IMR-90 (cell line): Measurements from ENCODE around the gene PRKN. TPM values are rescaled to one million over a fixed set of nuclear protein-coding genes. Genes with fewer than 3 reads are reported as not detected.

Experiments used
- ATAC-seq: fragments of 200-7000 bp; cut with Tn5 transposase; 2 replicates; pipeline ENCODE4 v1.9.1; 2020; ENCODE audit warnings: low read depth, mild to moderate bottlenecking, moderate library complexity
- BruUV-seq: library from RNA; stranded (reverse); fragments of 400-500 nt; replicated peaks from 2 replicates; lab custom pipeline; 2021; lab: Mats Ljungman, UMichigan
- CTCF ChIA-PET: fragments of 300-600 bp; formaldehyde crosslinking; extraction: SDS; loops from one replicate; lab custom pipeline; 2021; ENCODE audit warnings: antibody characterized with exemption; lab: Yijun Ruan, JAX
- POLR2A ChIA-PET: fragments of 300-600 bp; sonication (Branson Sonifier 250); formaldehyde crosslinking; loops from one replicate; lab custom pipeline; 2022; ENCODE audit warnings: antibody characterized with exemption; ENCODE audit not compliant: unreplicated experiment; lab: Charles Lee
- DNase-seq: peaks from one replicate; pipeline ENCODE4 v3.0.0; 2013
- H2AFZ ChIP-seq: replicated peaks from 2 replicates; pipeline ENCODE3; 2013; ENCODE audit warnings: low read length, mild to moderate bottlenecking; ENCODE audit not compliant: poor library complexity
- H2AK5ac ChIP-seq: 2 replicates; pipeline ENCODE4 v1.6.1; 2013; ENCODE audit warnings: low read depth, low read length, inconsistent platforms
- H2AK9ac ChIP-seq: replicated peaks from 2 replicates; pipeline ENCODE3; 2013; ENCODE audit warnings: mild to moderate bottlenecking, low read depth, low read length, moderate library complexity; ENCODE audit not compliant: poor library complexity
- H2BK120ac ChIP-seq: 2 replicates; pipeline ENCODE4 v1.6.1; 2013; ENCODE audit warnings: low read depth, low read length, inconsistent platforms
- H2BK15ac ChIP-seq: 3 replicates; pipeline ENCODE4 v1.6.1; 2013; ENCODE audit warnings: low read depth, low read length, inconsistent platforms
- H2BK20ac ChIP-seq: 2 replicates; pipeline ENCODE4 v1.6.1; 2013; ENCODE audit warnings: low read depth, mild to moderate bottlenecking, inconsistent platforms, low read length, moderate library complexity
- H2BK5ac ChIP-seq: 2 replicates; pipeline ENCODE4 v1.6.1; 2013; ENCODE audit warnings: mild to moderate bottlenecking, low read depth, low read length, inconsistent platforms; ENCODE audit not compliant: poor library complexity, severe bottlenecking
- H3K14ac ChIP-seq: replicated peaks from 2 replicates; pipeline ENCODE4 v1.6.1; 2013; ENCODE audit warnings: low read depth, low read length, inconsistent platforms
- H3K18ac ChIP-seq: 2 replicates; pipeline ENCODE4 v1.6.1; 2013; ENCODE audit warnings: low read depth, low read length, control low read depth
- H3K23ac ChIP-seq: 2 replicates; pipeline ENCODE4 v1.6.1; 2013; ENCODE audit warnings: low read depth, low read length, inconsistent platforms
- H3K27ac ChIP-seq: 2 replicates; pipeline ENCODE4 v1.5.1; 2013; ENCODE audit warnings: mild to moderate bottlenecking, control low read depth, low read length; ENCODE audit not compliant: insufficient read depth
- H3K27me3 ChIP-seq: 2 replicates; pipeline ENCODE4 v1.6.1; 2013; ENCODE audit warnings: low read length; ENCODE audit not compliant: control insufficient read depth, insufficient read depth
- H3K36me3 ChIP-seq: 2 replicates; pipeline ENCODE4 v1.6.1; 2013; ENCODE audit warnings: low read length, mixed read lengths; ENCODE audit not compliant: control insufficient read depth, insufficient read depth
- H3K4ac ChIP-seq: 2 replicates; pipeline ENCODE4 v1.6.1; 2013; ENCODE audit warnings: low read depth, low read length, inconsistent platforms
- H3K4me1 ChIP-seq: 2 replicates; pipeline ENCODE4 v1.6.1; 2013; ENCODE audit warnings: low read length, mixed read lengths; ENCODE audit not compliant: control insufficient read depth, insufficient read depth
- H3K4me2 ChIP-seq: 2 replicates; pipeline ENCODE4 v1.6.1; 2013; ENCODE audit warnings: low read depth, mild to moderate bottlenecking, control low read depth, low read length, moderate library complexity
- H3K4me3 ChIP-seq: 2 replicates; pipeline ENCODE4 v1.5.1; 2013; ENCODE audit warnings: low read depth, mild to moderate bottlenecking, control low read depth, low read length, moderate library complexity; ENCODE audit not compliant: insufficient read depth
- H3K56ac ChIP-seq: 2 replicates; pipeline ENCODE4 v1.6.1; 2013; ENCODE audit warnings: low read length, inconsistent platforms; ENCODE audit not compliant: insufficient read depth; ENCODE audit errors: extremely low read depth
- H3K79me1 ChIP-seq, 2 experiments: 2 replicates each; pipeline ENCODE4 v1.6.1; 2013; ENCODE audit warnings: low read length in 2 of 2, inconsistent platforms in 1 of 2, low read depth in 1 of 2
- H3K9ac ChIP-seq: 2 replicates; pipeline ENCODE4 v1.6.1; 2013; ENCODE audit warnings: low read depth, low read length, control low read depth
- H3K9me1 ChIP-seq: 2 replicates; pipeline ENCODE4 v1.6.1; 2013; ENCODE audit warnings: low read length, inconsistent platforms; ENCODE audit not compliant: insufficient read depth
- H3K9me3 ChIP-seq: 2 replicates; pipeline ENCODE4 v1.6.1; 2013; ENCODE audit warnings: low read length; ENCODE audit not compliant: control insufficient read depth, insufficient read depth
- H4K20me1 ChIP-seq: 2 replicates; pipeline ENCODE4 v1.6.1; 2013; ENCODE audit warnings: low read length, inconsistent platforms; ENCODE audit not compliant: insufficient read depth
- H4K5ac ChIP-seq: 2 replicates; pipeline ENCODE4 v1.6.1; 2013; ENCODE audit warnings: mild to moderate bottlenecking, low read depth, low read length, control low read depth
- H4K8ac ChIP-seq, 2 experiments: 2 replicates each; pipeline ENCODE4 v1.6.1; 2013; ENCODE audit warnings: low read depth in 2 of 2, low read length in 2 of 2, control low read depth in 1 of 2, inconsistent platforms in 1 of 2
- H4K91ac ChIP-seq: 2 replicates; pipeline ENCODE4 v1.6.1; 2013; ENCODE audit warnings: low read depth, low read length, inconsistent platforms; ENCODE audit not compliant: insufficient read depth
- CHD1 ChIP-seq: IDR thresholded peaks from 2 replicates; pipeline ENCODE4 v1.6.1; 2012; ENCODE audit warnings: low read depth, low read length, improper control_type of control experiment
- MAZ ChIP-seq: IDR thresholded peaks from 2 replicates; pipeline ENCODE4 v1.6.1; 2012; ENCODE audit warnings: low read depth, mild to moderate bottlenecking, low read length, improper control_type of control experiment, moderate library complexity, borderline replicate concordance
- MXI1 ChIP-seq: IDR thresholded peaks from 2 replicates; pipeline ENCODE4 v1.6.1; 2012; ENCODE audit warnings: low read depth, mild to moderate bottlenecking, low read length, moderate library complexity, borderline replicate concordance
- RAD21 ChIP-seq: IDR thresholded peaks from 2 replicates; pipeline ENCODE4 v1.6.1; 2012; ENCODE audit warnings: low read length, improper control_type of control experiment
- WGBS, 2 experiments: methylation state at CpG; one replicate each; pipeline versions ENCODE4 v1.1.5 to v1.1.7; 2013; ENCODE audit warnings: missing lambda C conversion rate in 2 of 2; ENCODE audit not compliant: insufficient read length in 1 of 2; ENCODE audit errors: extremely low coverage in 2 of 2; 5-methylcytosine and 5-hydroxymethylcytosine counted together
- dilution Hi-C: fragments of 300-500 bp; cut with HindIII; formaldehyde crosslinking; loops from one replicate; pipeline ENCODE4 v1.14.3; 2018; ENCODE audit warnings: low sequenced_read_pairs; ENCODE audit not compliant: unreplicated experiment
- in situ Hi-C: fragments of 300-500 bp; cut with MboI; formaldehyde crosslinking; loops from 3 replicates; pipeline ENCODE4 v1.14.3; 2019; ENCODE audit warnings: low sequenced_read_pairs, inconsistent platforms, mixed read lengths
- intact Hi-C: fragments of 100-400 bp; cut with micrococcal nuclease; formaldehyde crosslinking; loops from 2 replicates; pipeline ENCODE4 v1.10.0; 2022
- polyA plus RNA-seq, 3 experiments: library from polyadenylated mRNA; depleted of rRNA; stranded (reverse); fragments of >200 nt; gene quantifications; 2 replicates each; pipeline ENCODE4 v1.2.3, GENCODE V29; 2012; ENCODE audit warnings: low replicate concordance in 1 of 3
- total RNA-seq: library from RNA; depleted of rRNA; stranded (reverse); fragments of >200 nt; gene quantifications from 2 replicates; pipeline ENCODE4 v1.2.3, GENCODE V29; 2012

Gene PRKN
- total and polyA plus RNA-seq, 2 of the 4 experiments (the other 2 are of a cell fraction): 0.15 to 0.18 TPM

DNA sequence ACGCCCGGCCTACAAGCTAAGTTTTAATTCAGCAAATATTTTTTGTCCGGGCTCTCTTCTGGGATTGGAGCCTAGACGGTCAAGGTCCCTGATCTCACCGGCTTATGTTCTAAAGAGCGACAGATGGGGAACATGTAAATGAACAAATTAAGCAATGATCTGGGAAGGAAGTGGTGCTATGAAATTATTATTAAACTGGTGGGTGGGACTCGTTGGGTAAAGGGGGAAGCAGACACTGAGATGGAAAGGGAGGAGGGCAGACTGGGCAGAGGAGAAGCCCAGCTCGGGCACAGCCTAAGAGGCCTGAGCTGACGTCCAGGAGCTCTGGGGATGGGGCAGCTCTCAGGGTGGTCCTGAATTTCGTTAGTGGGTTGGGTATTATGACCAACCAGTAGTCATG is 1371.9 kb downstream of the PRKN start:
- DNase-seq (no peak), ATAC-seq (no peak)
- Histone ChIP-seq H2AK5ac (no peak overlapping the region), H4K91ac (no peak overlapping the region), H2BK5ac (no peak overlapping the region), H4K20me1 (no peaks in the 10 kb centered on the region), H3K14ac (no peak overlapping the region), H3K4ac (no peak overlapping the region), H3K4me2 (no peak overlapping the region), H3K56ac (no peak overlapping the region), H3K9me3 (no peaks in the 10 kb centered on the region), H3K27ac (no peak overlapping the region), H3K18ac (no peak overlapping the region), H3K9me1 (no peaks in the 10 kb centered on the region), H2BK15ac (no peak overlapping the region), H3K4me3 (no peak overlapping the region), H3K9ac (no peak overlapping the region), H2AFZ (no peak overlapping the region), H3K36me3 (no peaks in the 10 kb centered on the region), H2BK120ac (no peak overlapping the region), H3K79me1 (no peaks in the 10 kb centered on the region), H4K8ac (no peak overlapping the region), H2AK9ac (no peak overlapping the region), H2BK20ac (no peak overlapping the region), H3K4me1 (no peaks in the 10 kb centered on the region), H4K5ac (no peak overlapping the region), H3K27me3 (no peaks in the 10 kb centered on the region), H3K23ac (no peak overlapping the region)
- no TSS peak for BruUV-seq
- intact Hi-C loops: no loop called here
- ChIA-PET CTCF (interaction anchor here (2.8 kb wide), 1 partner anchor 15 kb away, joined by 9 read pairs; no protein-coding TSS in a partner anchor), POLR2A (no interaction called here)
- in situ Hi-C loops: no loop called here
- dilution Hi-C loops: no loop called here
- TF ChIP-seq RAD21: no peak
- TF ChIP-seq MAZ: no peak
- no peak for TF ChIP-seq MXI1
- TF ChIP-seq CHD1: no peak
- 87% methylated on average over 6 of the region's 10 CpGs; no CpG with 5 or more reads in 1 of the 2 experiments for WGBS, 2 experiments
